Ammon's horn (tissue), 1 donor: ENCODE data around the gene EGFL7.

Experiments used
- DNase-seq: peaks from one replicate; pipeline ENCODE4 v3.0.0-alpha.2; 2016; ENCODE audit warnings: low spot score

Gene EGFL7

GRCh38 chr9:136644593-136645351 lies 17.9 kb upstream of the EGFL7 start:
- DNase-seq: peak; percentile 50

GRCh38 chr9:136645352-136645902 lies 17.3 kb upstream of the EGFL7 start:
- no peak for DNase-seq

- no peak for DNase-seq
Observed at GRCh38 chr9:136645903-136646754, 16.6 kb upstream of the EGFL7 start.

GRCh38 chr9:136646827-136647711 lies 15.6 kb upstream of the EGFL7 start:
- DNase-seq: no peak

- no peak for DNase-seq
Observed at GRCh38 chr9:136648751-136649150, 14.0 kb upstream of the EGFL7 start.

GRCh38 chr9:136650021-136650420 lies 12.7 kb upstream of the EGFL7 start:
- no peak for DNase-seq

- no peak for DNase-seq
Observed at GRCh38 chr9:136650648-136651047, 12.1 kb upstream of the EGFL7 start.

GRCh38 chr9:136651860-136652259 lies 10.9 kb upstream of the EGFL7 start:
- DNase-seq: no peak

GRCh38 chr9:136653323-136654079 lies 9.2 kb upstream of the EGFL7 start:
- no peak for DNase-seq

- DNase-seq: no peak
Observed at GRCh38 chr9:136654820-136655535, 7.7 kb upstream of the EGFL7 start.

GRCh38 chr9:136655536-136656182 lies 7.1 kb upstream of the EGFL7 start:
- no peak for DNase-seq

- DNase-seq: no peak
Observed at GRCh38 chr9:136656183-136656738, 6.5 kb upstream of the EGFL7 start.

GRCh38 chr9:136656795-136657611 lies 5.7 kb upstream of the EGFL7 start:
- DNase-seq: no peak

- DNase-seq: no peak
Observed at GRCh38 chr9:136657974-136658848, 4.5 kb upstream of the EGFL7 start.

GRCh38 chr9:136658849-136659535 lies 3.7 kb upstream of the EGFL7 start:
- DNase-seq: no peak

- no peak for DNase-seq
Observed at GRCh38 chr9:136659861-136660784, 2.6 kb upstream of the EGFL7 start.
